GM18870 (cell line): ENCODE measurements around the gene PLCB2.

Source experiments
- ATAC-seq: cut with Tn5 transposase; IDR thresholded peaks from one replicate; pipeline ENCODE4 v1.9.1; 2021; ENCODE audit warnings: moderate library complexity; ENCODE audit not compliant: unreplicated experiment

The PLCB2 gene

DNA sequence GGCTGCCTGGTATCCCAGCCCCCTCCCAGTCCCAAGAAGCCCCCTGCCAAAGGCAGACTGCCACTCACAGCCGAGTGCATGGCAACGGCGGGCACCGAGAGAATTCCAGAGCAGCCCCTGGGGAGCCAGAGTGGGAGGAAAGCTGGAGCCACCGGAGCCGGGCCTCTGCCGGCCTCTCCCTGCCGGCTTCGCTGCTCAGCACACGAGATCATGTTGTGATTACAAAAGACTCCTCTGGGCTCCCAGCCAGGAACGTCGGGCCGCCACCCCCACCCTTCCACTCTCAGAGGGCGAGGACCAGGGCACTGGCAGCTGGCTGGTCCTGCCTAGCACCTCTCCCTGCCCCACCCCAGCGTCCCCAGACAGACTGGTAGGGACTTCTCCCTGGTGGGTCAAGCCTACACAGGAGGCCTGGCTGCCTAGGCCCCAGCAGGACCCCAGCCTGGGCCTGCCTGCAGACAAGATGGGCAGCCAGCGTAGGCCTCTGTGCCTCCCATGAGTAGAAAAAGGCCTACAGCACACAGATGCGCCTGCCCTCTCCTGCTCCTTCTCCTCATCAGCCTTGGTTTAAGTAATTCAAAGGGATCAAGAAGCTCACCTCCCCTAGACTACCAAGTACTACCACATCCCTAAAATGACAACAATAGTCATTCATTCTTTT, 33.1 kb upstream of the PLCB2 start, which contains the start of gene CCDC9B:
CCDC9B (minus strand) TSS at position 200 of the 661 bp plus-strand sequence; CDS start at position 80, 120 bp downstream.
- ATAC-seq = no peak

DNA sequence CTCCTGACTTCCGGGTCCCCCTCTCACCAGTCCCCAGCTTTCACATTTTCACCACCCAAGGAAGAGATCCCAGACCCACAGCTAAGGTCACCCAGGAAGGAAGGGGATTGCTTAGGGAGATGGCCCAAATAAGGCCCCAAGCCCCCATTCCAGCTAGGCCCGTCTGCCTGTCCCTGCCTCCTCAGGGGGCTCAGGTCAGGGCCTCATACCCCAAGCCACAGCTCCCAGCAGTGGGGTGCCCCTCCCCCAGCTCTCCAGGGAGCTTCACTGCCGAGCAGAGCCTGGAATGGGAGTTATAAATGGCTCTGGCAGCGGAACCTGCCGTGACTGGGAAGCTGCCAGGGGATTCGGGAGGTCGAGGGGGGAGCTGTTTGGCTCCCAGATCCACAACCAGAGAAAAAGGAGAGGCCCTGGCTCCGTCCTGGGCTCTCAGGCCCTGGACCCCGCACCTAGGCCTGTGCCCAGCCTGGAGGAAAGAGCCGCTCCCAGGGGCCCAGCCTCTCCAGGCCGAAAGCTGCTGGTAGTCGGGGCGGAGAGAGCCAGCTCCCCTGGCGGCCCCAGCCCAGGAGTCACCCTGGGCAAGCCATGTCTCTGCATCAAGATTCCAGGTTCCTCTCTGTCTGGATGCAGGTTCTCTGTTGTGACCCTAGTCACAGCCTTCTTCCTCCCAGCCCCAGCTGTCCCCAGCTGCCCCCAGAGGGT, 32.5 kb upstream of the PLCB2 start:
- ATAC-seq = no peak

DNA sequence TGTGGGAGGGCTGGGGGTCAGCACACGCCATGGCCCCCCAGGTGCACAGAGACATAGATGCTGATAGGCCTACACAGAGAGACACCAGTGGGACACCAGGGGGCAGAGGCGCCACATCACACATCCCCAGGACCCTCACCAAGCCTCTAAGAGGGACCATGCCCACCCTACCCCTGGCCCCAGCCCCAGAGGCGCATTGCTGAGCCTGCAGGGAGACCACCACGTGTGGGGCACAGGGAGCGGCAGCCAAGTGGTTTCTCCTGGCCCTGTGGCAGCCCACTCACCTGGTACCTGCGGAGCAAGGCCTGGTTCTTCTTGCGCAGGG, 31.8 kb upstream of the PLCB2 start:
- no peak for ATAC-seq

DNA sequence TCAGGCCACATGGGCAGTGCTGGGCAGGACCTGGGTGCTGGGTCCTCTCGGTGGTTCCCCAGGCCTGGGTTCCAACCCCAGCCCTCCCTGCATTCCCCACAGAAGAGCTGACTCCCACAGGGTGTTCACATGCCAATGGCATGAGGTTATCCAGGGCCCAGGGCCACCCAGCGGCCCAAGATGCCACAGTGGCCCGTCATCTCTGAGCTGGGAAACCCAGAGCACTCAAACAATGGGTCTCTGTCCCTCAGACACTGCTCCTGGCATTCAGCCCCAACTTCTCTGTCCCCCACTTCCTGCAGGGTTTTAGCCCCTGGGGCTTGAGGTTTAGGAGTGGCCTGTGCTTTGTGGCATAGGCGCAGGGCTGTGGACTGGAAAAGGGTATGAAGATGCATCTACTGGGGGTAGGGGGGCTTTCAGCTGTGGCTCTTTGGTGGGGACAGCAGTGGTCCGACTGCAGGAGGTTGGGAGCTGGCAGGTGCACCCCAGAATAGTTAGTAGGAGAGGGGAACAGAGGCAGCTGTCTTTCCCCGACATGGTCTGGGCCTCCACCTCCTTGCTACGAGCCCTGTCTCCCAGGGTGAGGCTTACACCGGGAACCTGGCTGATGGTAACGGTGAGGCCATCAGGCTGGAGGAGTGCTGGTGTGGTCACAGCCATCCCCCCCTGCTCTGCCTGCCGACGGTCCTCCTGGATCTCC, 31.3 kb upstream of the PLCB2 start:
- no peak for ATAC-seq

DNA sequence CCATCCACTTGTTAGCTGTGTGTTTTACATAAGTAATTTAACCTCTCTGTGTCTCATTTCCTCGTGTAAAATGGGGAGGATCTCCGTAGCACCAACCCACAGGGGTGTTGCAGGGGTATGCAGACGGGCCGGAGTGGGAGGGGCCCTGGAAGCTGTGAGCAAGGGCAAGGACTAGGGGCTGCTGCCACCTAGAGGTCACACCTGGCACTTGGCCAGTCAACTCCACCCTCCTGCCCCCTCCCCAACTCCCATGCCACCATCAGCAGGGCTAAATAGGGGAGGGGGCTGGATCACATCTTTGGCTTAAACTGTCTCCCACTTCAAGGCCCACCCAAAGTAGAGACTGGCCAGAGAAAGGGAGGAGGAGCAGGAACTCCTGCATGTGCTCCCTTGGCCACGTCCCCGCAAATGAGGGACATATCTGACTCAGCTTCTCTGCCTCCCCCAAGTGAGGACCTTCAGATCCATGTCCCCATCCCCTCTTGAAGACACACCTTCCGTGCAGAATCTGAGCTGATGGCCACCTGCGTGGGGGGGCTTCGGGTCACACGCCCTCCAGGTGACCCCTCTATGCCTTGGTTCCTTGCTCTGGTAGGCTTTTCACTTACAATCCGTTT, 30.4 kb upstream of the PLCB2 start:
- ATAC-seq = no peak

DNA sequence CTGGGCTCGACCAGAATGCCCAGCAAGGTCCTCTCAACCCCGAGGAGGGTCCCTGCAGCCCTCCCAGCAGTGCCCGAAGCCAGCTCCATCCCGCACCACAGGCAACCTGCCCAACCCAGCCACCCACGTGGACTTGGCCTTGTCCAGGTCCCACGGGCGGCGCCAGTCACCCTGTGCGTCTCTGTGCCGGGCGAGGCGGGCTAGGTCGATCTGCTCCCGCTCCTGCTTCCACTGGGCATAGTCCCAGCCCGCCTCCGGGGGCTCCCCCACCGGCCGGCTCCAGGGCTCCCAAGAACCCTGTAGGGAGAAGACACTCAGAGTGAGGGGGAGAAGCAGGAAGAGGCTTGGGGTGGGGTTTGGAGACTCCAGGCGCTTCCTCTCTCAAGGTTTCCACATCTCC, 29.9 kb upstream of the PLCB2 start:
- no peak for ATAC-seq

DNA sequence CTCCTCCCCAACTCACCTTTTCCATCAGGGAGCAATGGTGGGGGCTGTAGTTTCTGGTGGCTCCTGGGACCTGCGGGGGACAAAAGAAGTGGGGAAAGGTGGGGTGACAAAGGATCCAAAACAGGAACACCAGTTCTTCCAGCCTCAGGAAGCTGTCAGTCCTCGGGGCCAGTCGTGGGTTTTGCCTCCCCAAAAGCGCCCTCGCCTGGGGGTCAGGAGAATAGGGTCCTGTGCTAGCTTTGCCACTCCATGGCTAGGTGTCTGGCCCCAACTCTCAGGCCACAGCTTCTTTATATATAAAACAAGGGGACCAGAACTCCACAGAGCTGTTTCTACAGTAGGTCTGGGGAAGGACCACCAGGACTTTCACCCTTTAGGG, 29.0 kb upstream of the PLCB2 start:
- ATAC-seq = no peak

DNA sequence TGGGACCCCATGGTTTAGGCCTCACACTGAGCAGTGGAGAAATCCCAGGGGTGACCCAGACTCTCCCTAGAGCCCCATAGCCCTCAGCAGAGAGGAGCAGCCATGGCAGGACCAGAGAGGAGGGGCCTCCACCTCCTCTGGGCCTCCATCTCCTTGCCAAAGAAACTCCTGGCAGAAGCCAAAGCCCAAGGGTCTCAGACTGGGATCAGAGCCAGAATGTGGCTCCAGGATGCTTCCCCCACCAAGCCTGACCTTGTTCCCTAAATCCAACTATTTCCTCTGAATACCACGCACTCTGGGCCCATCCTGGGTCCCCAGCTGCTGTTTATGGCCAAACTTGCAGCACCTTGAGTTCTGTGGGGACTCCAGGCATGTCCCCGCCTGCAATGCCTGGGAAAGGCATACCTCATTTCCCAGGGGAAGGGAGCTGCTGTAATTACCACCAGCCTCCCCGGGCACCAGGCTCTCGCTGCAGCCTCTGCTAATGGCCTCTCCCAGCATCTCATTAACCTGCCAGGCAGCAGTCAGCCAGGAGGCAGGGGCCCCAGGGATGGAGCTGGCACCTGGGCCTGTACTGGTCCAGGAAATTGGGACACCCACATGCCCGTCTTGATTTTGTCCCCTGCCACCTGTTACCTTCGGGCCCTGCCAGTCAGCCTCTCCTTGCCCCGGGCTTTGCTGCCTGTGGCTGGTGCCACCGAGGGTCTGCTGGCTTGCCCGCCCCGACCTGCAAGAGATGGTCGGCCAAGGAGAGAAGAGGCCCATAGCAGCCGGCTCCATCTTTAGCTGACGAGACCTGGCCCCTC, 28.4 kb upstream of the PLCB2 start:
- ATAC-seq = no peak

DNA sequence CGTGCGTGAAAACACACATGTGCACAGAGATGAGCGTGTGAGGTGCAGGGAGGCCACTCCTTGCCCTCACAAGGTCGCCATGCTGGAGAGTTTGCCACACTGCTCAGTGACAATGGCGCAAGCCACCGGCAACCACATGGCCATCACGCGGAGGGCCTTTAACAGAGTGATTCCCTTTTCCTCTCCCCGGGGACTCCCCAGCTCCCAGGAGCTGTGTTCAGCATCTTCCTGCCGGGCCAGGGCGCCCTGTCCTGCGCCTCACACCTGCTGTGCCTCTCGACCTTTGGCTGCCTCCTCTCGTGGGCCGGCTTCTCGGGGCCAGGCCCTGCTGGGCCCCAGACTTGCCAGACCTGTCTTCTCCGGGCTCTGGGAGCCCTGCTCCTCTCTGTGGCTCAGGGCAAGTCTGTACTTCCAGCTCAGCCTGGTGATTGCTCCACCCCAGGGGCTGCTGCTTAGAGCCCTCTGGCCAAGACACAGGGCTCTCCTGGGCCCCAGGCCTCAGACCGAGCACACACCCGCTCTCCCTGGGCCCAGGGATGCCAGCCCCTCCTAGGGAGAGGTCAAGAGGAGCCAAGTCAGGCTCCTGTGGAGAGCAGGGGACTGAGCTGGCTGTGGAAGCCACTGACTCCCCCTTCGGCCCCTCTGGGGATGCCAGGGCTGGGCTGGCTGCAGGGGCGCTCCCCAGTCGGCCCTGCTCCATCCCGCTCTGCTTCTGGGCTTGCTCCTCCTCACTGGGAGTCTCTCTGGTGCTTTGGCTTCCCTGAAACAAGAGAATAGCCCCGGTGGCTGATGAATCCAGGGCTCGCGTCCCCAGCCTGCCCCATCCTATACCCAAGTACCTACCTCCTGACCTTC, 27.4 kb upstream of the PLCB2 start:
- ATAC-seq = no peak

DNA sequence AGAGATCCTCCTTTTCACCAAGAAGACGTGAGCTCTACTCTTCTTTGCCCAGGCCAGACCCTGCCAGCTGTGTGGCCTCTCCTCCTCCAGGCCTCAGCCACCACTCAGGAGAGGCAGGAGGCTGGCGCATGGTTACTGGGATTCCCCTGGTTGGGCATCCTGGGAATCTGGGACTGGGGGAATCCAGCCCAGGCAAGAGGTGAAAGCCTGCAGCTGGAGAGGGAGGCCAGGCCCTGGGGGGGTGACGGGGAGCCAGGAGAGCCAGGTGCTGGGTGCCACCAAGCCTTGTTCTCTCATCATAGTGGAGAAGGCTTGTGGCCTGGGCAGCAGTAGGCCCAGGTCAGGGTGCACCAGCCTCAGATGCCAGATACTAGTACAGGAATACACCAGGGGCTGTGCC, 26.8 kb upstream of the PLCB2 start:
- ATAC-seq = no peak

DNA sequence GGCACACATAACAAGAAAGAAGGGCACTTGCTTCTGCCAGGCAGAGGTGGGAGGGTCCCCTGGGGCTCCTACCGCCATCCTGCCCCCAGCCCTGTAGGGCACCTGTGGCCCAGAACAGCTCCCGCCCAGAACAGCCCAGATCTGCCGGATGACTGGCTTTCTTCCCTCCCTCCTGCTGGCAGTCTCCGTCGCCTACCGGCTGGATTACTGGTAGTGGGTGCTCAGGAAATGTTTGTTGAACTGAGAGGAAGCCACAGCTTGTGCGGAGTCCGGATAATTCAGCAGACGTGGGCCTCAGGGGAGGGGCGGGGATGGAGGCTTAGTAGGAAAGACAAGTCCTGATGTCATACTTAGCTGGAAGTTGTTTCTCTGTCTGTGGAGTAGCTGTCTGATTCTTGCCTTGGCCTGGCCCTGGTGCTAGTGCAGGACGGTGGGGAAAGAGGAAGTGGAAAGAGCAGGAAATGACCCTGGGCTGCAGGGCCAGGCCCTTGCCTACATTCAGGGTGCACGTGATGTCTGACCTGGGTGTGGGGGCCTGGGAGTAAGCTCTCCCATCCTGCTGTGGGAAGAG, 26.3 kb upstream of the PLCB2 start:
- no peak for ATAC-seq

DNA sequence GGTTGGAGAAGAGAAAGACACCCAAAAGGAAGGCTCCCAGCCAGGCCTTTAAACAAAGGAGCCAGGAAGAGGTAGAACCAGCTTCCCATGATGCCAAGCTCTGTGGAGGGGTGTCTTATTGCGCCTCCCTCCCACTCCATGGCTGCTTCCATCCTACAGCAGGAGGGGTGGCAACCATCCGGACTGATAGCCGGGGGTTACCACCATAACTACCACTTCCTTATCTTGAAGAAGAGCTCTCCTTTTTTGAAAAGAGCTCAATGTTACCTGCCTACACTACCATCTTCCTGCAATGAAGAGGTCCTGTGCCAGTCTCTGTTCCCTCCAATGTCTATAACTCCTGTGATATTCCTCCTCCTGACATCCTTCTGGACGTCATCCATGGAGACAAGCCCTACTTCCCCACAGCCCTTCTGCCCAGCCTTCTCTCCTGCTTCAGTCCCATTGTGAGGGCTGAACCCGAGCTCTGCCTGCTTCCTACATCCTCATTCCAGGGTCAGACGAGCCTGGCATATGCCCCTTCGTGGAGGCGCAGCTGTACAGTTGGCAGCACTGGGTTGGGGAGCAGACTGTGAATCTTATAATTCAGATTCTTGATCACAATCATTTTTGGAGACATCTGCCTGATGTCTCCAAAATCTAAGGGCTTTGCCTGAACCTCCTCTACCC, 24.5 kb upstream of the PLCB2 start:
- no peak for ATAC-seq

DNA sequence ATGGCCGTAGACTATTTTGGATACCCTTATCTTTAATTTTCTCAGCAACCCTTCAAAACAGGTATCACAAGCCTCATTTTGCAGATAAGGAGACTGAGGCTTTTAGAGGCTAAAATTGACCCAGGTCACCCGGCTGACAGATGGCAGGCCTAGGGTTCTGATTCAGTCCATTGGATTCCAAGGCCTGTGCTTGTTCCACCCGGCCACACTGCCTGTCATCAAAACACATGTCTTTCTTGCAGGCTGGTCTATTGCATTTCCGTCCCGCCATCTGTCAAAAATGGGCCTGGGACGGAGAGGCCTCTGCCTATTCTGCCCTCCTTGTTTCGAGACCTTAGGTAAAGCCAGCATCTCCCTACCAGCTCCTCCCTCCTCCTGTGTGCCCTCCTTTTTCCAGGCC, 23.9 kb upstream of the PLCB2 start:
- no peak for ATAC-seq

DNA sequence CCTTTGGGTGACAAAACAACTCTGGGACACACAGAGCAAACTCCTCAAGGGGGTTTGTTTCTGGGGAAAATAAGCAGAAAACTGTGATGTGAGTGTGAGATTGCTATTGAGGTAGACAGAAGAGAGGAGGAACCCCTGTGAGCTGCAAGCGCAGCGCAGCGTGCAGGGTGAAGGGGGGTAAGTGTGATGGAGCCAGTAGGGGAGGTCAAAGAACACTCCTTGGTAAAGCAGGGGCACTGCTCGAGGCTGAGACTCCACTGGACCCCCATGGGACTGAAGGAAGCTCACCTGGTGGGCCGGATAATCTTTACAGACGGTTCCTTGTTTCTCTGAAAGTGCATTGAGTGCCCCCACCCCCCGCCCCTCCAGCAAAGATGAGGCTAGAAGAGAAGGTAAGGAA, 23.3 kb upstream of the PLCB2 start:
- ATAC-seq = no peak

DNA sequence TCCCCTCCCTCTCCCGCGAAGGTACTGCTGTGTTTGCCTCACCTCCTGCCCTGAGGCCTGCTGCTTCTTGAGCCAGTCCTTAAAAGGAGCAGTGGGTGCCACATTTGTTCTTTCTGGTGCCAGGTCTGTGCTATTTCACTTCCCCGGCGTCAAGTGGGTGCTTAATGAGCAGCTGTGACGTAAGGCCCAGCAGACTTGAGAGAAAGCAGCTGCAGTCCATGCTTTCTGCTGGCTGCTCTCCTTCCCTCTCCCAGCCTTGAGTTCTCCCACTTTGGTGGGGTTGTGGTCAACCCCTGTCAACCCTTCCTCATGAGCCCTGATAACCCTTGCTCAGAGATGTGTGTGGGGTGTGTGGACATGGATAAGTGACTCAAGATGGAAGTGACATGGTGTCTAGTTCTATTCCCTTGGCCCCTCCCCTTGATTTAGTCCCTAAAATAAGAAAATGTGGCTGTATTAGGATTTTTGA, 22.7 kb upstream of the PLCB2 start:
- no peak for ATAC-seq

DNA sequence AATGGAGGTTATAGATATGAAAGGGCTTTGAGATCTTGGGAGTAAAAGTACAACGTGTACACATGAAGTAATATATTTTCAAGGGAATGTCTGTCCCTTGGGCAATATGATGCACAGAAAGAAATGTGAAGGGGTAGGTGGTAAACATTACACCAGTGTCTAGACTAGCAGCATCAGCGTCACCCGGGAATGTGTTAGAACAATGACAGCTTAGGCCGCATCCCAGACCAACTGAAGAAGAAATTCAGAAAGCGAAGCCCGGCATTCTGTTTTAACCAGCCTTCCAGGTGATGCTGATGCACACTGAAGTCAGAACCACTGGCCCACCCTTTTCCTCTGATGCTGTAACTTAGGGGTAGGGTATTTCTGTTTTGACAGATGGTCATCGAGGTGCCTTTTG, 22.1 kb upstream of the PLCB2 start:
- no peak for ATAC-seq

DNA sequence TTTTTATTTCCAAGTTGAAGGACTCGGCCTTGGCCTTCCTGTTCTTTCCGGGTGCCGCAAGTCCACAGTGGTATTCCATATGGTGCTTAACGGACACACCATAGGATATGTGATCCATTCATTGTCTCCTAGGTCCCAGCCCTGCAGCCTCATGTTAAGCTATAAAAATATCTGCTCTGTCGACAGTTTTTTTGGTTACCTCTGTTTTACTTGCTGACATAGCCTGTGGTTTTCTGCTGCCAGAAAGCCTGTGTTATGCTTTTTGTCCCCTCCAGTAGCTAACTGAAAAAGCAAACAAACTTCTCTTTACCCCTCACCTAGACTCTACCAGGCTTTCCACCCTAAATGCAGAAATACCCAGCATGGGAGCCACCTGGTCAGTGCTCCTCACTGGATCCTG, 21.0 kb upstream of the PLCB2 start:
- no peak for ATAC-seq

DNA sequence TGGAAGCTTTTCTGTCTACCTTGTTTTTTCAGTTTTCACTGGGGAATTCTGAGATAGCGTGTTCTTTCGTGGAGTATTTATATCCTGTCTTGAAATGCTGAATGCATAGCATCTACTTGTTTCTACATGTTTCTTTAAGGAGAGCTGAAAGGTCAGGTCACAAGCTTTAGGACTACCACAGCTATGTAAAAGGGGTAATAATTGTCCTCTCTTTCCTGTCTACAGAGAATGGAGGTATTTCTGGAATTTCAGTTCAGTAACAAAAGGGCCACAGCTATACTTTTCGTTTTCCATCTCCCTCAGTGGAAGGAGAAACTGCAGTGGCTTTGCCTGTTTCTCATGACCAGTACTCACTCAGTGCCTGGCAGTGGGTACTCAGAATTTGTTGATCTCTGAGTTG, 20.4 kb upstream of the PLCB2 start:
- ATAC-seq = no peak

DNA sequence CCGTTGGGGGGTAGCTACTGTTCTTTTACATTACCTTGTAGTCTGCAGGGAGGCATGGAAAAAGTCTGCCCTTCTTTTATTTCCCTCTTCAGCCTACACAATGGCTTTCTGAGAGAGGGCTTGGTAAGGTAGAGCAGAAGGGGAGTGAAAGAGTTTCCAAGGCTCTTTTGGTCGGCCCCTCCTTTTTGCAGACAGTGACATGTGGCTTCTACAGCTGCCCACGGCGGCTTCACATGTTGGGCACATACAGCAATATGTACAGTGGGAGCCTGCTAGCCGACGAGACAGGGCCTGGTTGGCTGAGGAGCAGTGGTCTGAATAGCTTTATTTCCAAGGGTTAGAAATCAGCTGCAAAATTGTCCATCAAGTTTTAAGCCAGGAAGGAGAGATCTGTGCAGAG, 19.7 kb upstream of the PLCB2 start:
- no peak for ATAC-seq
